Activated naive CD4-positive, alpha-beta T cell treated with anti-CD3 and anti-CD28 coated beads for 36 hours (primary cell): Measurements from ENCODE around the gene HDAC10. TPM values are rescaled to one million over a fixed set of nuclear protein-coding genes. Genes with fewer than 3 reads are reported as not detected.
"Not testable (repeated sequence)": the region's sequence is repeated elsewhere in the genome, so short reads cannot be mapped to it uniquely, and the experiment has no call there.

Experiments
- CTCF ChIA-PET: fragments of 350-600 bp; sonication (Branson Sonifier 250); formaldehyde crosslinking; loops from one replicate; lab custom pipeline; 2021; ENCODE audit warnings: antibody characterized with exemption; lab: Charles Lee
- DNase-seq: peaks from one replicate; pipeline ENCODE4 v3.0.0-alpha.2; 2020
- H3K27ac Mint-ChIP-seq: one replicate; pipeline ENCODE4 v1.8.0; 2021; ENCODE audit warnings: mild to moderate bottlenecking, mixed read lengths
- H3K27me3 Mint-ChIP-seq: one replicate; pipeline ENCODE4 v1.8.0; 2021; ENCODE audit warnings: low read depth, mixed read lengths
- H3K36me3 Mint-ChIP-seq: one replicate; pipeline ENCODE4 v1.8.0; 2021; ENCODE audit warnings: low read depth, mixed read lengths
- H3K4me1 Mint-ChIP-seq: one replicate; pipeline ENCODE4 v1.8.0; 2021; ENCODE audit warnings: low read depth, mixed read lengths
- H3K4me3 Mint-ChIP-seq: one replicate; pipeline ENCODE4 v1.8.0; 2021; ENCODE audit warnings: mild to moderate bottlenecking, moderate library complexity, mixed read lengths
- H3K9me3 Mint-ChIP-seq: one replicate; pipeline ENCODE4 v1.8.0; 2021; ENCODE audit warnings: mixed read lengths
- intact Hi-C: fragments of 100-400 bp; cut with micrococcal nuclease; formaldehyde crosslinking; loops from one replicate; pipeline ENCODE4 v1.15.1; 2023
- total RNA-seq, 2 experiments: library from RNA; stranded (reverse); gene quantifications; one replicate each; pipeline ENCODE4 v1.2.3, GENCODE V29; 2021

Gene HDAC10
- total RNA-seq, 2 experiments from 2014 or later = 35.4 to 38.0 TPM

GRCh38 chr22:50210378-50211139 is 40.5 kb downstream of the HDAC10 start:
- Mint-ChIP-seq H3K36me3 (peaks cover 22% of the 10 kb centered on the region), H3K27me3 (no peaks in the 10 kb centered on the region), H3K4me3 (no peak overlapping the region), H3K4me1 (peaks cover 13% of the 10 kb centered on the region), H3K27ac (no peak overlapping the region), H3K9me3 (no peaks in the 10 kb centered on the region)
- CTCF ChIA-PET = interaction anchor here (0.8 to 2.4 kb wide), 3 partner anchors 20 to 60 kb away, joined by 3 to 19 read pairs (median 5); partner anchors contain the start of gene HDAC10
- intact Hi-C loops = loop anchor here (5.0 kb wide), 1 partner anchor 443 kb away; no protein-coding TSS in a partner anchor
- no peak for DNase-seq

- H3K27me3 Mint-ChIP-seq = no peaks in the 10 kb centered on the region
- peak overlapping the region; percentile 78 for H3K27ac Mint-ChIP-seq
- CTCF ChIA-PET = interaction anchor here (2.4 kb wide), 1 partner anchor 59 kb away, joined by 19 read pairs; no protein-coding TSS in a partner anchor
- H3K4me3 Mint-ChIP-seq = no peak overlapping the region
- peaks cover 18% of the 10 kb centered on the region for H3K36me3 Mint-ChIP-seq
- H3K4me1 Mint-ChIP-seq = peaks cover 13% of the 10 kb centered on the region
- no peaks in the 10 kb centered on the region for H3K9me3 Mint-ChIP-seq
- peak; percentile 83 for DNase-seq
- intact Hi-C loops = loop anchor here (1.0 to 5.0 kb wide), 3 partner anchors 40 to 443 kb away; partner anchors contain the start of gene PANX2
These were observed 41.2 kb downstream of the HDAC10 start for GRCh38 chr22:50209893-50210292.

- H3K4me3 Mint-ChIP-seq = no peak overlapping the region
- DNase-seq = no peak
- H3K36me3 Mint-ChIP-seq = peaks cover 15% of the 10 kb centered on the region
- intact Hi-C loops = loop anchor here (1.0 kb wide), 2 partner anchors 39 to 60 kb away; partner anchors contain the start of gene PANX2
- CTCF ChIA-PET = interaction anchor here (1.3 to 1.7 kb wide), 2 partner anchors 18 to 60 kb away, joined by 6 to 10 read pairs; no protein-coding TSS in a partner anchor
- peaks cover 16% of the 10 kb centered on the region for H3K4me1 Mint-ChIP-seq
- H3K27ac Mint-ChIP-seq = peak overlapping the region; percentile 78
- no peaks in the 10 kb centered on the region for H3K9me3 Mint-ChIP-seq
- no peaks in the 10 kb centered on the region for H3K27me3 Mint-ChIP-seq
These were observed 41.8 kb downstream of the HDAC10 start for GRCh38 chr22:50208939-50209892.

- no peak for DNase-seq
- Mint-ChIP-seq H3K27me3 (no peaks in the 10 kb centered on the region), H3K27ac (no peak overlapping the region), H3K36me3 (peaks cover 16% of the 10 kb centered on the region), H3K9me3 (no peaks in the 10 kb centered on the region), H3K4me1 (peaks cover 16% of the 10 kb centered on the region), H3K4me3 (no peak overlapping the region)
- CTCF ChIA-PET = interaction anchor here (1.3 to 1.7 kb wide), 2 partner anchors 18 to 60 kb away, joined by 6 to 10 read pairs; no protein-coding TSS in a partner anchor
- intact Hi-C loops = no loop called here
These were observed 42.6 kb downstream of the HDAC10 start for GRCh38 chr22:50208430-50208938.

DNA sequence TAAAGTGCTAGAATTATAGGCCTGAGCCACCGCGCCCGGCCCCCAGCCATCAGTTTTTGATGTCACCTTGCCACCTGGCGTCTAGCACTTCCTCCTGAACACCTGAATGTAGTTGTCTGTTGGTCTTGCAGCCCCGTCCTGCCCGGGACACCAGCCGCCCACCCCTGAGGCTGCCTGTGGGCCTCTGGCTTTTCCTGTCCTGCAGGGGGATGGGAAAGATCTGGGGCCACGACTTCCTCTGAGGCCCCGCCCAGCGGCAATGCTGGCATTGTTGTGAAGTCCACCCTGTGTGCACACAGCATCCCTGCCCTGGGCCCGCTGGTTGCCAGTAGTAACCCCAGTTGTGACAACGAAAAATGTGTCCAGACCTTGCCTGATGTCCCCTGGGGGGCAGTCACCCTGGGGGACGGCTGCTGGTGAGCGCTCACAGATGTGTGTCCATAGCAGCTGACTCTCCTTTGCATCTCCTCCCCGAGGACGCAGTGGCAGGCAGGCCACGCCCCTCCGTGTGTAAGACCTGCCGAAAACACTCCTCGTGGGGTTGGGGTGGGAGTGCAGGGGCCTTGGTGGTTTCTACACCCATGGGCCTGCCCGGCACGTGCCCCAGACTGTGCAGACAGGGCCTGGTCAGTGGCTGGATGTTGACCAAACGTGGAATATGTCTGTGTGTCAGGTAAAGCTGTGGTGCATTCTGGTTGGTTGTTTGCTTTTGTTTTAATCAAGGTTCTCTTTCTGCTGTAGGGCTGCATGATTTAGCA is 43.5 kb downstream of the HDAC10 start:
- no peak overlapping the region for H3K27ac Mint-ChIP-seq
- H3K4me1 Mint-ChIP-seq = peaks cover 16% of the 10 kb centered on the region
- no peaks in the 10 kb centered on the region for H3K9me3 Mint-ChIP-seq

DNA sequence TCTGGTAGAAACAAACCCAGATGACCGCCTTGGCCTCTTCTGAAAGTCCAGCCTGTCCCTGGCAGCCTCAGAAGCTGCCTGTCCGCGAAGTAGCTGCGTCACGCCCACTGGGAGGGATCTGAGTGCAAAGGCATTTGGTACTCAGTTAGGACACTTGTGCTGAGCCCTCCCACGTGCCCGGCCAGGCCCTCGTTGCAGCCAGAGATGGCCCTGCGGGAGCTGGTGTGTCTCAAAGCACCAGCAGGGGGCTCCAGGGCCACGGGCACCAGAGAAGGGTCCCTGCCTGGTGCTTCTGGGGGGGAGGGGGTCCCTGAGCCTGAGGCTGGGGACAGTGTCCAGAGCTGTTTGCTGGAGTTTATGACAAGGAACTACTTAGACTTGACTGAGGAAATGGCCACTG is 44.5 kb downstream of the HDAC10 start:
- CTCF ChIA-PET = interaction anchor here (0.7 to 2.2 kb wide), 4 partner anchors 16 to 216 kb away, joined by 3 to 8 read pairs (median 4); no protein-coding TSS in a partner anchor
- H3K27ac Mint-ChIP-seq = no peak overlapping the region
- peaks cover 24% of the 10 kb centered on the region for H3K4me1 Mint-ChIP-seq
- H3K36me3 Mint-ChIP-seq = peaks cover 19% of the 10 kb centered on the region
- H3K27me3 Mint-ChIP-seq = no peaks in the 10 kb centered on the region
- H3K4me3 Mint-ChIP-seq = no peak overlapping the region
- DNase-seq = no peak
- H3K9me3 Mint-ChIP-seq = no peaks in the 10 kb centered on the region
- intact Hi-C loops = no loop called here

More for the DNA sequence above, 43.5 kb downstream of the HDAC10 start:
- intact Hi-C loops = no loop called here
- H3K36me3 Mint-ChIP-seq = peaks cover 20% of the 10 kb centered on the region
- H3K4me3 Mint-ChIP-seq = no peak overlapping the region
- H3K27me3 Mint-ChIP-seq = no peaks in the 10 kb centered on the region
- CTCF ChIA-PET = interaction anchor here (1.0 kb wide), 1 partner anchor 61 kb away, joined by 5 read pairs; no protein-coding TSS in a partner anchor
- no peak for DNase-seq

DNA sequence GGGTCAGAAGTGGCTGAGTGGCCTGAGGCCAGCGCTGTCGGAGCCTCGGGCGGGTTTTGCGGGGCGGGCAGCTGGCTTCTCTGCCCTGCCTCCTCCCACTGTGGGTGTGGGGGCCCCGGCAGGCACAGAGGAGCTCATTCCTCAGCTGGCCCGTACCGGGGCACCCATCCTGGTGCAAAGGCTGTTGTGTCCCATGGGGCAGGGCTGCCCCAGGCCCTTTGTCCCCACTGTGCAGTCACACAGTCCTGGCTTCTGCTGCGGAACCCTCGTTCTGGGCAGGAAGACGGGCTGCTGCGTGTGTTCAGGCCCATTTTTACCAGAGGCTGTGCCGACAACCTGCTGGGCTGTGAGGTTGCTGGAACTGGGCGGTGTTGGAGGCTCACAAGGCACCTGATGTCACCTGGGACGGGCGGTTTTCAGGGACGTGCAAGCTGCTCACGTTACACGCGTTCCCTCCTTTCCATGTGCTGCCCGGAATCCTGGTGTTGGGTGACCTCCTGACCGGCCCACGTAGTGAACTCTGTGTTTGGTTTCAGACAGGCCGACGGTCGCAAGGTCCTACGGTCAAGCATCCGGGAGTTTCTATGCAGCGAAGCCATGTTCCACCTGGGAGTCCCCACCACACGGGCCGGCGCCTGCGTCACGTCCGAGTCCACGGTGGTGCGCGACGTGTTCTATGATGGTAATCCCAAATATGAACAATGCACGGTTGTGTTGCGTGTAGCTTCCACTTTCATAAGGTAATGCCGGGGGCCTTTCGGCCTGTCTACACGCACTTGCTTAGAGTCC is 45.1 kb downstream of the HDAC10 start:
- intact Hi-C loops = no loop called here
- Mint-ChIP-seq H3K4me1 (peaks cover 21% of the 10 kb centered on the region), H3K9me3 (no peaks in the 10 kb centered on the region), H3K36me3 (peaks cover 15% of the 10 kb centered on the region), H3K27ac (no peak overlapping the region), H3K27me3 (no peaks in the 10 kb centered on the region), H3K4me3 (no peak overlapping the region)
- DNase-seq = no peak
- CTCF ChIA-PET = interaction anchor here (0.7 to 2.2 kb wide), 4 partner anchors 15 to 216 kb away, joined by 3 to 8 read pairs (median 4); no protein-coding TSS in a partner anchor

- Mint-ChIP-seq H3K36me3 (peaks cover 15% of the 10 kb centered on the region), H3K4me1 (peaks cover 21% of the 10 kb centered on the region)
- DNase-seq, H3K4me3 Mint-ChIP-seq, H3K27me3 Mint-ChIP-seq, H3K9me3 Mint-ChIP-seq, H3K27ac Mint-ChIP-seq: not testable (repeated sequence)
- CTCF ChIA-PET = interaction anchor here (2.2 kb wide), 1 partner anchor 14 kb away, joined by 8 read pairs; no protein-coding TSS in a partner anchor
- intact Hi-C loops = loop anchor here (5.0 kb wide), 1 partner anchor 273 kb away; no protein-coding TSS in a partner anchor
These were observed 46.1 kb downstream of the HDAC10 start for GRCh38 chr22:50204998-50205397.

DNA sequence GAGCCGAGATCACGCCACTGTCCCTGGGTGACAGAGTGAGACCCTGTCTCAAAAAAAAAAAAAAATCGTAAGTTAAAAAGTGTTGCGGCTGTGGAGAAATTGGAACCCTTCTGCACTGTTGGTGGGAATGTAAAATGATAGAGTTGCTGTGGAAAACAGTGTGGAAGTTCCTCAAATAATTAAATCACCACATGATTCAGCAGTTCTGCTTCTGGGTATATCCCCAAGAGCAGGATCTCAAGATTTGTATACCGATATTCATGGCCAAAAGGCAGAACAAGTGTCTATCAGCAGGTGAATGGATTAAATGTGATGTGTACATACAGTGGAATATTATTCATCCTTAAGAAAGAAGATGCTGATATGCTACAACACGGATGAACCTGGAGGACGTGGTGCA is 46.5 kb downstream of the HDAC10 start:
- DNase-seq = no peak
- H3K36me3 Mint-ChIP-seq = peaks cover 12% of the 10 kb centered on the region
- no peak overlapping the region for H3K4me3 Mint-ChIP-seq
- H3K27me3 Mint-ChIP-seq = no peaks in the 10 kb centered on the region
- no peak overlapping the region for H3K27ac Mint-ChIP-seq
- CTCF ChIA-PET = interaction anchor here (2.2 kb wide), 1 partner anchor 14 kb away, joined by 8 read pairs; no protein-coding TSS in a partner anchor
- peaks cover 19% of the 10 kb centered on the region for H3K4me1 Mint-ChIP-seq
- intact Hi-C loops = loop anchor here (5.0 kb wide), 1 partner anchor 272 kb away; no protein-coding TSS in a partner anchor
- no peaks in the 10 kb centered on the region for H3K9me3 Mint-ChIP-seq

- no peaks in the 10 kb centered on the region for H3K9me3 Mint-ChIP-seq
- intact Hi-C loops = loop anchor here (5.0 kb wide), 1 partner anchor 271 kb away; no protein-coding TSS in a partner anchor
- peaks cover 12% of the 10 kb centered on the region for H3K36me3 Mint-ChIP-seq
- no peak for DNase-seq
- peaks cover 22% of the 10 kb centered on the region for H3K4me1 Mint-ChIP-seq
- no peaks in the 10 kb centered on the region for H3K27me3 Mint-ChIP-seq
- CTCF ChIA-PET = no interaction called here
- no peak overlapping the region for H3K27ac Mint-ChIP-seq
- H3K4me3 Mint-ChIP-seq = no peak overlapping the region
These were observed 47.8 kb downstream of the HDAC10 start for GRCh38 chr22:50203288-50203687.
